ENCODE measurements around the gene RGR.

DNA sequence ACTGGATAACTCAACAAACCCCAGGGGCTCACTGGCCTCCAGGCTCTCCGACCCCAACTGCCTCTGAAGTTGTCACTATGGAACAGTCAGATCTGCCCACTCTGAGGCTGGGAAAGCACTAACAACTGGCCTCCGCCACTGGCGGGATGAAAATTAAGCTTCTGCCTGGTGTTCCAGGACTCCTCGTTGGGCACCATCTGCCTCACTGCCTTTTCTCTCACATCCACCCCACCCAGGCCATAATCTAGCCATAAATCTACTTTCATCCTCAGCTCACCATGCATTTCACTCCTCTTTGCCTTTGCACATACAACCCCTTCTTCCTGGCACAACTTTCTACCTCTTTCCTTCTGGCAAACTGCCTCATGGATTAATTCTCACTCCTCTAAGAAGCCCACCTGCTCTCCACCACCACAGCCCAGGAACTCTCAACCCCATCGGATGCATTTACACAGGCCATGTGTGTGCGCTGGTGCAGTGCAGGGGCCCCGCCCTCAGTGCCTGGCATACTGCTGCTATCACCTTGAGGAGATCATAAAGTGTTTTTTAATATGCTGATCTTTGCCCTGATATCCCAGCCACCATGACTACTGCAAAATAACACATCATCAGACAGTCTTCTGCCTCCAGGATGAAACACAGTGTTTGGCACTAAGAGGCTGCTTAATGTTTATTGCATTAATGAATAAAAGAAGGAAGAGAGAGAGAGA, 46.5 kb upstream of the RGR start:
- TF ChIP-seq FOXA1 (IDR thresholded peaks at IDR 0.05) = no peak
- no peak for TF ChIP-seq FOXM1 (IDR thresholded peaks at IDR 0.05; ENCODE audit: borderline replicate concordance)
- TF ChIP-seq ZNF384 (IDR thresholded peaks at IDR 0.05) = no peak
- no peak for TF ChIP-seq SUZ12 (IDR thresholded peaks at IDR 0.05)
- no peak for TF ChIP-seq SP1 (IDR thresholded peaks at IDR 0.05)
- no peak for TF ChIP-seq ARNT (IDR thresholded peaks at IDR 0.05)
- TF ChIP-seq CTBP1 (IDR thresholded peaks at IDR 0.05; ENCODE audit: borderline replicate concordance) = no peak
- no peak for TF ChIP-seq HDGF (IDR thresholded peaks at IDR 0.05; ENCODE audit: borderline replicate concordance)

Measured in HEK293T (cell line).